ENCODE results near the gene CCDC102A. TPM values are rescaled to one million over a fixed set of nuclear protein-coding genes. Genes with fewer than 3 reads are reported as not detected.

CCDC102A gene
- total RNA-seq, 1 donor from 2014 or later = 6.4 TPM

GRCh38 chr16:57485916-57486857 is 50.2 kb downstream of the CCDC102A start, which contains the start of gene DOK4:
Gene DOK4 (minus strand): TSS chr16:57486493. CDS start chr16:57479507, 6,986 bp downstream.
- H3K27me3 Mint-ChIP-seq (ENCODE audit: low read depth) = peaks cover 6% of the 10 kb centered on the region
- H3K4me3 Mint-ChIP-seq = peak within 1 kb of the TSS; percentile 89
- no peak within 1 kb of the TSS for H3K27ac Mint-ChIP-seq (ENCODE audit: unreplicated experiment)
- TF ChIP-seq CTCF (conservative IDR thresholded peaks at IDR 0.05) = no peak
- H3K9me3 Mint-ChIP-seq = no peaks in the 10 kb centered on the region
- H3K36me3 Mint-ChIP-seq (ENCODE audit: low read depth) = no peaks in the 10 kb centered on the region
- DNase-seq (ENCODE audit: low read depth, low spot score) = peak; percentile 70
- H3K4me1 Mint-ChIP-seq = peaks cover 18% of the 10 kb centered on the region

- H3K9me3 Mint-ChIP-seq = no peaks in the 10 kb centered on the region
- no peak overlapping the region for H3K27ac Mint-ChIP-seq (ENCODE audit: unreplicated experiment)
- H3K4me3 Mint-ChIP-seq = peak overlapping the region; percentile 89
- TF ChIP-seq CTCF (conservative IDR thresholded peaks at IDR 0.05) = no peak
- DNase-seq (ENCODE audit: low read depth, low spot score) = no peak
- peaks cover 18% of the 10 kb centered on the region for H3K4me1 Mint-ChIP-seq
- no peaks in the 10 kb centered on the region for H3K36me3 Mint-ChIP-seq (ENCODE audit: low read depth)
- peaks cover 6% of the 10 kb centered on the region for H3K27me3 Mint-ChIP-seq (ENCODE audit: low read depth)
Observed at GRCh38 chr16:57485091-57485915, 51.1 kb downstream of the CCDC102A start.

GRCh38 chr16:57484515-57485005 is 51.8 kb downstream of the CCDC102A start:
- Mint-ChIP-seq H3K27ac (ENCODE audit: unreplicated experiment) (no peak overlapping the region), H3K36me3 (ENCODE audit: low read depth) (no peaks in the 10 kb centered on the region), H3K4me1 (peaks cover 22% of the 10 kb centered on the region), H3K4me3 (peak overlapping the region; percentile 89), H3K9me3 (no peaks in the 10 kb centered on the region), H3K27me3 (ENCODE audit: low read depth) (peaks cover 6% of the 10 kb centered on the region)
- TF ChIP-seq CTCF (conservative IDR thresholded peaks at IDR 0.05) = no peak
- no peak for DNase-seq (ENCODE audit: low read depth, low spot score)

GRCh38 chr16:57483725-57484514 is 52.5 kb downstream of the CCDC102A start:
- Mint-ChIP-seq H3K27ac (ENCODE audit: unreplicated experiment) (no peak overlapping the region), H3K27me3 (ENCODE audit: low read depth) (peaks cover 6% of the 10 kb centered on the region), H3K9me3 (no peaks in the 10 kb centered on the region), H3K36me3 (ENCODE audit: low read depth) (no peaks in the 10 kb centered on the region), H3K4me1 (peaks cover 27% of the 10 kb centered on the region), H3K4me3 (peak overlapping the region; percentile 23)
- no peak for DNase-seq (ENCODE audit: low read depth, low spot score)
- no peak for TF ChIP-seq CTCF (conservative IDR thresholded peaks at IDR 0.05)
